ENCODE data around the gene TMEM11. TPM values are rescaled to one million over a fixed set of nuclear protein-coding genes. Genes with fewer than 3 reads are reported as not detected.

The TMEM11 gene
- total RNA-seq, 2 donors from 2014 or later = 26.3 to 28.0 TPM

DNA sequence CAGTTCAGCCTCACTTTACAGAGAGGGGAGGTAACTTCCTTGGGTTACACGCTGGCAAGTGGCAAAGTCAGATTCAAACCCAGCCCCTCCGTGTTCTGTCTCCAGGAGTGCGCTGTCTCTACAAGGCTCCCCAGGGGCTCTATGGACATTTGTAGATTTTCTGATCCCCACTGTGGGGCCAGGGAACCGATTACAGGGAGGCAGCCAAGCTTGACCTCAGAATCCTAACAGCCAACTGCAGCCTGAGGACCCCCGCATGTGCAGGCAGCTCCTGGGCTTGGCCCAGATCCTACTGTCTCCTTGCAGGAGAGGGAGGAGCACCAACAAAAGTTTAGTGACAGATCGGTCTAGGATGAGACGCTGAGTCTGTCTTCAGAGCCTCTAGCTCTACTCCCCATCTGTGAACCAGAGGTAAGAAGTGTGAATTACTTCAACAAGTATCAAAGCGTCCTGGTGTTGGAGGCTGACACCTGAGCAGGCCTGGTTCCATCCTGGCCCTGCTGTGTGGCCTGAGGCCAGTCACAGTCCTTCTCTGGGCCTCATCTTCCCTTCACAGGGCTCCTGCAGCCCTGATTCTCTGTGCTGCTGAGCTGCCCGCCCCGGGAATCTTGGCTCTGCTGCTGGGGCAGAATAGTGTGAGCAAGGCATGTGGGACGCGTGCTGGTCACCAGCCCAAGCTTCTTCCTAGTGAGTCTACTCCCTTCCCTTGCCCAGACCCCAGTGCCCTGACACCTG, 48.5 kb upstream of the TMEM11 start:
- 80 to 82% methylated on average over 9 to 12 of the region's 12 CpGs for WGBS, 2 experiments (ENCODE audit: insufficient coverage in 1 of 2, insufficient read length in 1 of 2)
- Histone ChIP-seq H3K9ac (ENCODE audit: extremely low read depth, low read length, poor library complexity, severe bottlenecking) (no peak overlapping the region), H3K27me3 (ENCODE audit: control insufficient read depth, insufficient read depth, low read length, poor library complexity, severe bottlenecking) (no peaks in the 10 kb centered on the region), H3K9me3 (ENCODE audit: control insufficient read depth, low read length) (no peaks in the 10 kb centered on the region), H3K27ac (ENCODE audit: low read depth, low read length) (no peak overlapping the region), H3K4me1 (ENCODE audit: control insufficient read depth, insufficient read depth, low read length) (no peaks in the 10 kb centered on the region), H3K4me3 (ENCODE audit: low read length) (no peak overlapping the region), H3K36me3 (ENCODE audit: control insufficient read depth, insufficient read depth, low read length) (no peaks in the 10 kb centered on the region)
- H3K27me3 Mint-ChIP-seq (ENCODE audit: insufficient read depth) = no peaks in the 10 kb centered on the region
- no peaks in the 10 kb centered on the region for H3K36me3 Mint-ChIP-seq (ENCODE audit: low read depth)
- H3K4me1 Mint-ChIP-seq = peaks cover 4% of the 10 kb centered on the region
- H3K27ac Mint-ChIP-seq = no peak overlapping the region
- peaks cover 4% of the 10 kb centered on the region for H3K9me3 Mint-ChIP-seq
- H3K4me3 Mint-ChIP-seq = no peak overlapping the region
- peak; percentile 70 for DNase-seq
- TF ChIP-seq, protein P1, sequence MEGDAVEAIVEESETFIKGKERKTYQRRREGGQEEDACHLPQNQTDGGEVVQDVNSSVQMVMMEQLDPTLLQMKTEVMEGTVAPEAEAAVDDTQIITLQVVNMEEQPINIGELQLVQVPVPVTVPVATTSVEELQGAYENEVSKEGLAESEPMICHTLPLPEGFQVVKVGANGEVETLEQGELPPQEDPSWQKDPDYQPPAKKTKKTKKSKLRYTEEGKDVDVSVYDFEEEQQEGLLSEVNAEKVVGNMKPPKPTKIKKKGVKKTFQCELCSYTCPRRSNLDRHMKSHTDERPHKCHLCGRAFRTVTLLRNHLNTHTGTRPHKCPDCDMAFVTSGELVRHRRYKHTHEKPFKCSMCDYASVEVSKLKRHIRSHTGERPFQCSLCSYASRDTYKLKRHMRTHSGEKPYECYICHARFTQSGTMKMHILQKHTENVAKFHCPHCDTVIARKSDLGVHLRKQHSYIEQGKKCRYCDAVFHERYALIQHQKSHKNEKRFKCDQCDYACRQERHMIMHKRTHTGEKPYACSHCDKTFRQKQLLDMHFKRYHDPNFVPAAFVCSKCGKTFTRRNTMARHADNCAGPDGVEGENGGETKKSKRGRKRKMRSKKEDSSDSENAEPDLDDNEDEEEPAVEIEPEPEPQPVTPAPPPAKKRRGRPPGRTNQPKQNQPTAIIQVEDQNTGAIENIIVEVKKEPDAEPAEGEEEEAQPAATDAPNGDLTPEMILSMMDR (conservative IDR thresholded peaks at IDR 0.05) = no peak

GRCh38 chr17:21258593-21258992, 44.6 kb upstream of the TMEM11 start:
- Mint-ChIP-seq H3K36me3 (ENCODE audit: low read depth) (no peaks in the 10 kb centered on the region), H3K27ac (no peak overlapping the region), H3K4me1 (peaks cover 4% of the 10 kb centered on the region), H3K9me3 (peaks cover 20% of the 10 kb centered on the region), H3K4me3 (no peak overlapping the region), H3K27me3 (ENCODE audit: insufficient read depth) (no peaks in the 10 kb centered on the region)
- no peak overlapping the region for H3K4me3 ChIP-seq (ENCODE audit: low read length)
- TF ChIP-seq, protein P1 (conservative IDR thresholded peaks at IDR 0.05) = no peak
- no peak overlapping the region for H3K27ac ChIP-seq (ENCODE audit: low read depth, low read length)
- H3K4me1 ChIP-seq (ENCODE audit: control insufficient read depth, insufficient read depth, low read length) = no peaks in the 10 kb centered on the region
- H3K9me3 ChIP-seq (ENCODE audit: control insufficient read depth, low read length) = no peaks in the 10 kb centered on the region
- H3K36me3 ChIP-seq (ENCODE audit: control insufficient read depth, insufficient read depth, low read length) = no peaks in the 10 kb centered on the region
- no peak overlapping the region for H3K9ac ChIP-seq (ENCODE audit: extremely low read depth, low read length, poor library complexity, severe bottlenecking)
- H3K27me3 ChIP-seq (ENCODE audit: control insufficient read depth, insufficient read depth, low read length, poor library complexity, severe bottlenecking) = no peaks in the 10 kb centered on the region
- WGBS, 2 experiments (ENCODE audit: insufficient coverage in 1 of 2, insufficient read length in 1 of 2) = 92 to 100% methylated on average over 5 to 7 of the region's 7 CpGs
- DNase-seq = no peak

GRCh38 chr17:21253646-21254441, 39.9 kb upstream of the TMEM11 start:
- no peaks in the 10 kb centered on the region for H3K27me3 Mint-ChIP-seq (ENCODE audit: insufficient read depth)
- Histone ChIP-seq H3K9me3 (ENCODE audit: control insufficient read depth, low read length) (no peaks in the 10 kb centered on the region), H3K27me3 (ENCODE audit: control insufficient read depth, insufficient read depth, low read length, poor library complexity, severe bottlenecking) (no peaks in the 10 kb centered on the region), H3K27ac (ENCODE audit: low read depth, low read length) (no peak overlapping the region), H3K4me1 (ENCODE audit: control insufficient read depth, insufficient read depth, low read length) (peaks cover 5% of the 10 kb centered on the region), H3K4me3 (ENCODE audit: low read length) (peak overlapping the region; percentile 74), H3K9ac (ENCODE audit: extremely low read depth, low read length, poor library complexity, severe bottlenecking) (peak overlapping the region; percentile 57), H3K36me3 (ENCODE audit: control insufficient read depth, insufficient read depth, low read length) (no peaks in the 10 kb centered on the region)
- peaks cover 2% of the 10 kb centered on the region for H3K4me1 Mint-ChIP-seq
- TF ChIP-seq, protein P1 (conservative IDR thresholded peaks at IDR 0.05) = no peak
- peak; percentile 70 for DNase-seq
- H3K27ac Mint-ChIP-seq = peak overlapping the region; percentile 82
- 62% methylated on average over 15 of the region's 15 CpGs for WGBS, 2 experiments (ENCODE audit: insufficient coverage in 1 of 2, insufficient read length in 1 of 2)
- H3K9me3 Mint-ChIP-seq = peaks cover 20% of the 10 kb centered on the region
- no peaks in the 10 kb centered on the region for H3K36me3 Mint-ChIP-seq (ENCODE audit: low read depth)
- peak overlapping the region; percentile 69 for H3K4me3 Mint-ChIP-seq
